Measurements from ENCODE around the gene CNTN4. TPM values are rescaled to one million over a fixed set of nuclear protein-coding genes. Genes with fewer than 3 reads are reported as not detected.
"Not testable (repeated sequence)": the region's sequence is repeated elsewhere in the genome, so short reads cannot be mapped to it uniquely, and the experiment has no call there.

Gene CNTN4
- total RNA-seq, result 3.2 TPM
- long read RNA-seq, full-length matches to known transcripts, result 1 of 3 reads
- long read RNA-seq, partial matches to known transcripts, result 1 of 3 reads
- long read RNA-seq, other reads (novel, unspliced or antisense), result 1 of 3 reads

- ATAC-seq, result peak; percentile 88
- peak; percentile 62 for DNase-seq
- intact Hi-C loops (cut with micrococcal nuclease), result no loop called here
Measured at GRCh38 chr3:2098398-2099027, at the start of gene CNTN4. Gene CNTN4, plus strand, starts transcription at chr3:2098866.

GRCh38 chr3:2061360-2061759, 37.3 kb upstream of the CNTN4 start:
- DNase-seq (no peak), ATAC-seq (no peak)
- intact Hi-C loops (cut with micrococcal nuclease), result loop anchor here (10.0 kb wide), 1 partner anchor 537 kb away; no protein-coding TSS in a partner anchor

GRCh38 chr3:2071531-2071930, 27.1 kb upstream of the CNTN4 start:
- DNase-seq, result no peak
- ATAC-seq, result no peak
- intact Hi-C loops (cut with micrococcal nuclease), result no loop called here

GRCh38 chr3:2078821-2079220, 19.8 kb upstream of the CNTN4 start:
- no peak for DNase-seq
- intact Hi-C loops (cut with micrococcal nuclease), result no loop called here
- no peak for ATAC-seq

- intact Hi-C loops (cut with micrococcal nuclease), result no loop called here
- ATAC-seq (no peak), DNase-seq (no peak)
Measured at GRCh38 chr3:2082871-2083480, 15.7 kb upstream of the CNTN4 start.

GRCh38 chr3:2083558-2083957, 15.1 kb upstream of the CNTN4 start:
- DNase-seq; ATAC-seq; intact Hi-C loops (cut with micrococcal nuclease): not testable (repeated sequence)

GRCh38 chr3:2090095-2090911, 8.4 kb upstream of the CNTN4 start:
- no peak for ATAC-seq
- DNase-seq, result no peak
- intact Hi-C loops (cut with micrococcal nuclease), result no loop called here

GRCh38 chr3:2092758-2093157, 5.9 kb upstream of the CNTN4 start:
- no peak for ATAC-seq
- intact Hi-C loops (cut with micrococcal nuclease), result no loop called here
- DNase-seq, result no peak

- no peak for ATAC-seq
- intact Hi-C loops (cut with micrococcal nuclease), result no loop called here
- no peak for DNase-seq
Measured at GRCh38 chr3:2094941-2095340, 3.7 kb upstream of the CNTN4 start.

- no peak for ATAC-seq
- no peak for DNase-seq
- intact Hi-C loops (cut with micrococcal nuclease), result no loop called here
Measured at GRCh38 chr3:2096216-2096615, 2.5 kb upstream of the CNTN4 start.

GRCh38 chr3:2097641-2098191, 950 bp upstream of the CNTN4 start:
- ATAC-seq, result peak; percentile 41
- no peak for DNase-seq
- intact Hi-C loops (cut with micrococcal nuclease), result no loop called here

- DNase-seq (peak; percentile 39), ATAC-seq (peak; percentile 45)
- intact Hi-C loops (cut with micrococcal nuclease), result no loop called here
Measured at GRCh38 chr3:2099028-2099671, 484 bp downstream of the CNTN4 start.

GRCh38 chr3:2099779-2100191, 1.1 kb downstream of the CNTN4 start:
- no peak for DNase-seq
- no peak for ATAC-seq
- intact Hi-C loops (cut with micrococcal nuclease), result no loop called here

- DNase-seq, result no peak
- ATAC-seq, result no peak
- intact Hi-C loops (cut with micrococcal nuclease), result no loop called here
Measured at GRCh38 chr3:2106438-2106837, 7.8 kb downstream of the CNTN4 start.

- no peak for ATAC-seq
- intact Hi-C loops (cut with micrococcal nuclease), result no loop called here
- DNase-seq, result no peak
Measured at GRCh38 chr3:2110597-2111117, 12.0 kb downstream of the CNTN4 start.

- intact Hi-C loops (cut with micrococcal nuclease), result no loop called here
- no peak for DNase-seq
- ATAC-seq, result no peak
Measured at GRCh38 chr3:2114617-2115275, 16.1 kb downstream of the CNTN4 start.

- ATAC-seq (no peak), DNase-seq (no peak)
- intact Hi-C loops (cut with micrococcal nuclease), result no loop called here
Measured at GRCh38 chr3:2130726-2131125, 32.1 kb downstream of the CNTN4 start.

GRCh38 chr3:2133146-2133545, 34.5 kb downstream of the CNTN4 start:
- ATAC-seq, result no peak
- intact Hi-C loops (cut with micrococcal nuclease), result no loop called here
- no peak for DNase-seq

GRCh38 chr3:2137651-2138050, 39.0 kb downstream of the CNTN4 start:
- intact Hi-C loops (cut with micrococcal nuclease), result no loop called here
- ATAC-seq (no peak), DNase-seq (no peak)
